ENCODE data around the gene PRPF6. TPM values are rescaled to one million over a fixed set of nuclear protein-coding genes. Genes with fewer than 3 reads are reported as not detected.
A peak's percentile ranks its signal among the peaks of the same experiment; 100 is the strongest.

Gene PRPF6
- total and polyA plus RNA-seq, 9 donors, result 42.8 to 64.4 (median 57.6) TPM

GRCh38 chr20:64025826-64026412 lies 45.0 kb downstream of the PRPF6 start:
- no peak overlapping the region for H3K4me3 ChIP-seq (ENCODE audit: low read length)
- peaks cover 91% of the 10 kb centered on the region for H3K36me3 ChIP-seq (ENCODE audit: control insufficient read depth, insufficient read depth, low read length)
- no peaks in the 10 kb centered on the region for H3K9me3 ChIP-seq (replicated peaks; ENCODE audit: control insufficient read depth, low read depth, low read length)
- no peaks in the 10 kb centered on the region for H3K4me1 ChIP-seq (ENCODE audit: control insufficient read depth, insufficient read depth, low read length)
- 90% methylated on average over 24 of the region's 29 CpGs for WGBS (ENCODE audit: insufficient coverage)
- no peak for DNase-seq
- H3K27ac ChIP-seq (ENCODE audit: low read length), result no peak overlapping the region
- no peaks in the 10 kb centered on the region for H3K27me3 ChIP-seq (ENCODE audit: control insufficient read depth, insufficient read depth, low read length)

GRCh38 chr20:64027981-64028685 lies 47.2 kb downstream of the PRPF6 start:
- DNase-seq, result no peak
- no peak overlapping the region for H3K27ac ChIP-seq (ENCODE audit: low read length)
- H3K9me3 ChIP-seq (replicated peaks; ENCODE audit: control insufficient read depth, low read depth, low read length), result no peaks in the 10 kb centered on the region
- no peaks in the 10 kb centered on the region for H3K4me1 ChIP-seq (ENCODE audit: control insufficient read depth, insufficient read depth, low read length)
- no peak overlapping the region for H3K4me3 ChIP-seq (ENCODE audit: low read length)
- WGBS (ENCODE audit: insufficient coverage), result 82% methylated on average over 24 of the region's 24 CpGs
- H3K36me3 ChIP-seq (ENCODE audit: control insufficient read depth, insufficient read depth, low read length), result peaks cover 89% of the 10 kb centered on the region
- no peaks in the 10 kb centered on the region for H3K27me3 ChIP-seq (ENCODE audit: control insufficient read depth, insufficient read depth, low read length)

- no peak for DNase-seq
- 91% methylated on average over 37 of the region's 38 CpGs for WGBS (ENCODE audit: insufficient coverage)
- H3K4me1 ChIP-seq (ENCODE audit: control insufficient read depth, insufficient read depth, low read length), result no peaks in the 10 kb centered on the region
- H3K27ac ChIP-seq (ENCODE audit: low read length), result no peak overlapping the region
- peaks cover 83% of the 10 kb centered on the region for H3K36me3 ChIP-seq (ENCODE audit: control insufficient read depth, insufficient read depth, low read length)
- no peaks in the 10 kb centered on the region for H3K27me3 ChIP-seq (ENCODE audit: control insufficient read depth, insufficient read depth, low read length)
- H3K9me3 ChIP-seq (replicated peaks; ENCODE audit: control insufficient read depth, low read depth, low read length), result no peaks in the 10 kb centered on the region
- no peak overlapping the region for H3K4me3 ChIP-seq (ENCODE audit: low read length)
Measured at GRCh38 chr20:64029293-64030117, 48.6 kb downstream of the PRPF6 start.

- 68% methylated on average over 16 of the region's 20 CpGs for WGBS (ENCODE audit: insufficient coverage)
- H3K27me3 ChIP-seq (ENCODE audit: control insufficient read depth, insufficient read depth, low read length), result no peaks in the 10 kb centered on the region
- no peak overlapping the region for H3K27ac ChIP-seq (ENCODE audit: low read length)
- no peak overlapping the region for H3K4me3 ChIP-seq (ENCODE audit: low read length)
- DNase-seq, result no peak
- no peaks in the 10 kb centered on the region for H3K4me1 ChIP-seq (ENCODE audit: control insufficient read depth, insufficient read depth, low read length)
- peaks cover 78% of the 10 kb centered on the region for H3K36me3 ChIP-seq (ENCODE audit: control insufficient read depth, insufficient read depth, low read length)
- no peaks in the 10 kb centered on the region for H3K9me3 ChIP-seq (replicated peaks; ENCODE audit: control insufficient read depth, low read depth, low read length)
Measured at GRCh38 chr20:64030371-64031134, 49.6 kb downstream of the PRPF6 start.

GRCh38 chr20:64031822-64032314 lies 50.9 kb downstream of the PRPF6 start:
- no peaks in the 10 kb centered on the region for H3K9me3 ChIP-seq (replicated peaks; ENCODE audit: control insufficient read depth, low read depth, low read length)
- H3K36me3 ChIP-seq (ENCODE audit: control insufficient read depth, insufficient read depth, low read length), result peaks cover 75% of the 10 kb centered on the region
- peaks cover 10% of the 10 kb centered on the region for H3K27me3 ChIP-seq (ENCODE audit: control insufficient read depth, insufficient read depth, low read length)
- H3K27ac ChIP-seq (ENCODE audit: low read length), result no peak overlapping the region
- WGBS (ENCODE audit: insufficient coverage), result 88% methylated on average over 15 of the region's 19 CpGs
- H3K4me1 ChIP-seq (ENCODE audit: control insufficient read depth, insufficient read depth, low read length), result peaks cover 2% of the 10 kb centered on the region
- DNase-seq, result no peak
- no peak overlapping the region for H3K4me3 ChIP-seq (ENCODE audit: low read length)

- Histone ChIP-seq H3K4me3 (ENCODE audit: low read length) (no peak overlapping the region), H3K27me3 (ENCODE audit: control insufficient read depth, insufficient read depth, low read length) (peaks cover 21% of the 10 kb centered on the region), H3K36me3 (ENCODE audit: control insufficient read depth, insufficient read depth, low read length) (peaks cover 64% of the 10 kb centered on the region), H3K4me1 (ENCODE audit: control insufficient read depth, insufficient read depth, low read length) (peaks cover 8% of the 10 kb centered on the region), H3K27ac (ENCODE audit: low read length) (no peak overlapping the region), H3K9me3 (replicated peaks; ENCODE audit: control insufficient read depth, low read depth, low read length) (no peaks in the 10 kb centered on the region)
- 85% methylated on average over 24 of the region's 31 CpGs for WGBS (ENCODE audit: insufficient coverage)
- DNase-seq, result no peak
Measured at GRCh38 chr20:64032706-64033624, 52.0 kb downstream of the PRPF6 start.

GRCh38 chr20:64033981-64034493 lies 53.1 kb downstream of the PRPF6 start:
- Histone ChIP-seq H3K4me1 (ENCODE audit: control insufficient read depth, insufficient read depth, low read length) (peaks cover 14% of the 10 kb centered on the region), H3K27ac (ENCODE audit: low read length) (no peak overlapping the region), H3K4me3 (ENCODE audit: low read length) (no peak overlapping the region), H3K36me3 (ENCODE audit: control insufficient read depth, insufficient read depth, low read length) (peaks cover 55% of the 10 kb centered on the region), H3K9me3 (replicated peaks; ENCODE audit: control insufficient read depth, low read depth, low read length) (no peaks in the 10 kb centered on the region), H3K27me3 (ENCODE audit: control insufficient read depth, insufficient read depth, low read length) (peaks cover 30% of the 10 kb centered on the region)
- peak; percentile 34 for DNase-seq
- WGBS (ENCODE audit: insufficient coverage), result 67% methylated on average over 11 of the region's 11 CpGs

- WGBS (ENCODE audit: insufficient coverage), result 88% methylated on average over 9 of the region's 17 CpGs
- no peaks in the 10 kb centered on the region for H3K9me3 ChIP-seq (replicated peaks; ENCODE audit: control insufficient read depth, low read depth, low read length)
- peaks cover 43% of the 10 kb centered on the region for H3K27me3 ChIP-seq (ENCODE audit: control insufficient read depth, insufficient read depth, low read length)
- H3K36me3 ChIP-seq (ENCODE audit: control insufficient read depth, insufficient read depth, low read length), result peaks cover 43% of the 10 kb centered on the region
- peaks cover 25% of the 10 kb centered on the region for H3K4me1 ChIP-seq (ENCODE audit: control insufficient read depth, insufficient read depth, low read length)
- no peak for DNase-seq
- H3K27ac ChIP-seq (ENCODE audit: low read length), result no peak overlapping the region
- H3K4me3 ChIP-seq (ENCODE audit: low read length), result no peak overlapping the region
Measured at GRCh38 chr20:64035066-64035932, 54.4 kb downstream of the PRPF6 start.
